ENCODE measurements around the gene RPP30.

RPP30 gene

GRCh38 chr10:90855126-90855525 is 16.6 kb upstream of the RPP30 start:
- no peaks in the 10 kb centered on the region for H3K36me3 ChIP-seq (ENCODE audit: control insufficient read depth, insufficient read depth, low read length)
- H3K4me3 ChIP-seq (ENCODE audit: extremely low read depth, insufficient read depth, low read length, poor library complexity, severe bottlenecking): no peak overlapping the region
- peaks cover 5% of the 10 kb centered on the region for H3K9me3 ChIP-seq (ENCODE audit: control insufficient read depth, low read length)
- no peak overlapping the region for H3K27ac ChIP-seq (ENCODE audit: low read depth, low read length, severe bottlenecking)
- WGBS, 2 experiments (ENCODE audit: insufficient coverage in 2 of 2): 35 to 54% methylated on average over 2 of the region's 3 CpGs
- H3K4me1 ChIP-seq (ENCODE audit: control insufficient read depth, insufficient read depth, low read length, poor library complexity, severe bottlenecking): peaks cover 9% of the 10 kb centered on the region

- Histone ChIP-seq H3K36me3 (ENCODE audit: control insufficient read depth, insufficient read depth, low read length) (no peaks in the 10 kb centered on the region), H3K27ac (ENCODE audit: low read depth, low read length, severe bottlenecking) (no peak overlapping the region), H3K4me1 (ENCODE audit: control insufficient read depth, insufficient read depth, low read length, poor library complexity, severe bottlenecking) (peaks cover 9% of the 10 kb centered on the region), H3K4me3 (ENCODE audit: extremely low read depth, insufficient read depth, low read length, poor library complexity, severe bottlenecking) (peak overlapping the region; percentile 54), H3K9me3 (ENCODE audit: control insufficient read depth, low read length) (peaks cover 3% of the 10 kb centered on the region)
- 40 to 50% methylated on average over 1 to 3 of the region's 3 CpGs for WGBS, 2 experiments (ENCODE audit: insufficient coverage in 2 of 2)
These were observed 15.5 kb upstream of the RPP30 start for GRCh38 chr10:90856261-90856660.

DNA sequence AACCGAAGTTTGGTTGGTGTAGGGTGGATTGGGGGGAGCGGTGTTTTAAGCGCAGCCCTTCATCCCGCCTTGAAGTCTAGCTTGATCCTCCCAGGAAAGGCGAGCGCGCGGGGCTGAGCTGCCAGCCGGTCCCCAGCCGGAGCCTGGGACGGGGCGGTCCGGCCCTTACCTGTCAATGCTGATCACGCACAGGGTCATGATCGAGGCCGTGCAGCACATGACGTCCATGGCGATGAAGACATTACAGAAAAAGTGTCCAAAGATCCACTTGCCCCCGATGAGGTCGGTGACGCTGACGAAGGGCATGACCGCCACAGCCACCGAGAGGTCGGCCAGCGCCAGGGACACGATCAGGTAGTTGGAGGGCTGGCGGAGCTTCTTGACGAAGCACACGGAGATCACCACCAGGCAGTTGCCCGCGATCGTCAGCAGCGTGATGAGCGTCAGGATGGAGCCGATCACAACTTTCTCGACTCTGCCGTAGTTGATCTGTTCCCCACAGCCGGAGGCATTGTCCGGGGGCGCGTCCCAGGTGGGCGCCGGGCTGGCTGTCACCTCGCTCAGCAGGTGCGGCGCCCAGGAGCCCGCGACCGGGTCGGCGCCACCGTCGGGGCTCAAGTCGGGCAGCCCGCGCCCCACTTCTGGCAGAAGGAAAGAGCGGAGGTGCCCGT is 14.7 kb upstream of the RPP30 start:
- no peak overlapping the region for H3K27ac ChIP-seq (ENCODE audit: low read depth, low read length, severe bottlenecking)
- no peaks in the 10 kb centered on the region for H3K36me3 ChIP-seq (ENCODE audit: control insufficient read depth, insufficient read depth, low read length)
- H3K4me1 ChIP-seq (ENCODE audit: control insufficient read depth, insufficient read depth, low read length, poor library complexity, severe bottlenecking): peaks cover 9% of the 10 kb centered on the region
- H3K9me3 ChIP-seq (ENCODE audit: control insufficient read depth, low read length): no peaks in the 10 kb centered on the region
- peak overlapping the region; percentile 54 for H3K4me3 ChIP-seq (ENCODE audit: extremely low read depth, insufficient read depth, low read length, poor library complexity, severe bottlenecking)
- WGBS, 2 experiments (ENCODE audit: insufficient coverage in 2 of 2): 3 to 4% methylated on average over 44 to 58 of the region's 59 CpGs

GRCh38 chr10:90857635-90858460 is 13.9 kb upstream of the RPP30 start, which contains the start of gene HTR7:
HTR7 (minus strand) TSS chr10:90858039; CDS start chr10:90857671, 368 bp downstream.
- 0% methylated on average over 24 to 81 of the region's 104 CpGs for WGBS, 2 experiments (ENCODE audit: insufficient coverage in 2 of 2)
- Histone ChIP-seq H3K36me3 (ENCODE audit: control insufficient read depth, insufficient read depth, low read length) (no peaks in the 10 kb centered on the region), H3K9me3 (ENCODE audit: control insufficient read depth, low read length) (no peaks in the 10 kb centered on the region), H3K4me1 (ENCODE audit: control insufficient read depth, insufficient read depth, low read length, poor library complexity, severe bottlenecking) (peaks cover 9% of the 10 kb centered on the region), H3K4me3 (ENCODE audit: extremely low read depth, insufficient read depth, low read length, poor library complexity, severe bottlenecking) (peak within 1 kb of the TSS; percentile 54), H3K27ac (ENCODE audit: low read depth, low read length, severe bottlenecking) (no peak within 1 kb of the TSS)

DNA sequence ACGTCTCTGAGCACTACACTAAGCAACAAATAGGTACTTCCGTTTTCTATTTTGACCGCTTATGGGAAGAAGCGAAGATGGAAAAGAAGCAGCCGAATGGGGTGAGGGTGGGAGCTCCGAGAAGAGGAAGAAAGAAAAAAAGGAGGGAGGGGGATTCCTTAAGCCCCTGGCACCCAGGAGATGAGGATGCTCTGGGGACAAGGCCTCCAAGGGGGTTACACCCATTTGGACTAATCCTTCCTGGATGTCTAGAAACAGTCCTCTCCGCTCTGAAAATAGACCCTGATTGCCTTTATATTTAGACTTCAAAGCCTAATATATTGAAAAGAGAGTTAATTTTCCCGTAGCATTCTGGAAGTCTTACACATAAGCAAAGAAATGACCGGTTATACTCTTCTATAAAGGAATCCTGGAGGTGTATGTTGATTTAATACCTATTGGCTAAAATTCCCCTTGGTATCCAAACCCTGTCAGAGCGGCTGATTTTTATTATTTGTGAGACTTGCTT is 13.3 kb upstream of the RPP30 start:
- no peaks in the 10 kb centered on the region for H3K9me3 ChIP-seq (ENCODE audit: control insufficient read depth, low read length)
- H3K36me3 ChIP-seq (ENCODE audit: control insufficient read depth, insufficient read depth, low read length): no peaks in the 10 kb centered on the region
- 52% methylated on average over 5 of the region's 10 CpGs; no CpG with 5 or more reads in 1 of the 2 experiments for WGBS, 2 experiments (ENCODE audit: insufficient coverage in 2 of 2)
- H3K4me1 ChIP-seq (ENCODE audit: control insufficient read depth, insufficient read depth, low read length, poor library complexity, severe bottlenecking): peaks cover 9% of the 10 kb centered on the region
- peak overlapping the region; percentile 54 for H3K4me3 ChIP-seq (ENCODE audit: extremely low read depth, insufficient read depth, low read length, poor library complexity, severe bottlenecking)
- no peak overlapping the region for H3K27ac ChIP-seq (ENCODE audit: low read depth, low read length, severe bottlenecking)

DNA sequence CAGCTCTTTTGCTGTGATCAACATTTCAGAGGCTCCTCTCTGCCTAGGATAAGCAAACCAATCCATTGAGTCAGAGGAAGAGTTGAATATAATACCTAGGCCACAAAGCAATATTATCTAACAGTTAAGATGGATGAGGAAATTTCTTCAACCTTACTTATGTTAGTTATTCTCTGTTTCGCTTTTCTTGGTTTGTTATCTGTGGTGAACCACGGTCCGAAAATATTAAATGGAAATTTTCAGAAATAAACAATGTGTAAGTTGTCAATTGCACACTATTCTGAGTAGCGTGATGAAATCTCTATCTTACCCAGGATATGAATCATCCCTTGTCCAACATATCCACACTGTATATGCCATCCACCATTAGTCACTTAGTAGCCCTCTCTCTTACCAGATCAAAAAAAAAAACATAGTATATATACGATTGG is 12.4 kb upstream of the RPP30 start:
- no peak overlapping the region for H3K4me3 ChIP-seq (ENCODE audit: extremely low read depth, insufficient read depth, low read length, poor library complexity, severe bottlenecking)
- 100% methylated on average over 1 of the region's 5 CpGs; no CpG with 5 or more reads in 1 of the 2 experiments for WGBS, 2 experiments (ENCODE audit: insufficient coverage in 2 of 2)
- no peaks in the 10 kb centered on the region for H3K9me3 ChIP-seq (ENCODE audit: control insufficient read depth, low read length)
- peaks cover 9% of the 10 kb centered on the region for H3K4me1 ChIP-seq (ENCODE audit: control insufficient read depth, insufficient read depth, low read length, poor library complexity, severe bottlenecking)
- H3K27ac ChIP-seq (ENCODE audit: low read depth, low read length, severe bottlenecking): no peak overlapping the region
- no peaks in the 10 kb centered on the region for H3K36me3 ChIP-seq (ENCODE audit: control insufficient read depth, insufficient read depth, low read length)

GRCh38 chr10:90860790-90861189 is 11.0 kb upstream of the RPP30 start:
- no peak overlapping the region for H3K4me3 ChIP-seq (ENCODE audit: extremely low read depth, insufficient read depth, low read length, poor library complexity, severe bottlenecking)
- H3K36me3 ChIP-seq (ENCODE audit: control insufficient read depth, insufficient read depth, low read length): no peaks in the 10 kb centered on the region
- H3K9me3 ChIP-seq (ENCODE audit: control insufficient read depth, low read length): no peaks in the 10 kb centered on the region
- 80 to 83% methylated on average over 1 of the region's 1 CpG for WGBS, 2 experiments (ENCODE audit: insufficient coverage in 2 of 2)
- no peak overlapping the region for H3K27ac ChIP-seq (ENCODE audit: low read depth, low read length, severe bottlenecking)
- peaks cover 9% of the 10 kb centered on the region for H3K4me1 ChIP-seq (ENCODE audit: control insufficient read depth, insufficient read depth, low read length, poor library complexity, severe bottlenecking)

DNA sequence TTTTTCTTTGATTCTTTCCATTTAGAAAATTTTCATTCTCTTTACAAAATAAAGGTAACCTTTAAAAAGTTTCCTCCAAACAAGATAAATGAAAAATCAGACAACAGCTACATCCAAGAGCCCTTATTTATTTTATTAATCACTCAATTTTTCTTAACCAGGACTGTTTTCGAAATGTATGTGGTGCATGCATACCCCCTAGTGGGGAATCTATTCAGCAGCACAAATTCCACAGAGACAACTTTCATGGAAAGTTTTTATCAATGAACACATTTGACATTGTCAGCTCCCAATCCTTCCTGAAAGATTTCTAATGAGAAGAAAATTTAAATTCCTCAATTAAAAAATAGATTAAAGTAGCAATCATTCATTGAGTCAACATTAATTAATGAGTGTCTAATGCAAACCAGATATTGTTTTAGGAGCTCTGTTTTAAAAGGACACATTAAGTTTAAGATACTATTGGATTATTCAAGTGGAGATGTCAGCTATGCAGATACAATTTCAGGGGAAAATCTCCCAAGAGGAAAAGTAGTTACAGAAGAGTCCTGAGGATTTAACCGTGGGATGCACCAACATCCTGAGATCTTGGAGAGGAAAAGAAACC is 8.8 kb upstream of the RPP30 start:
- no peak overlapping the region for H3K27ac ChIP-seq (ENCODE audit: low read depth, low read length, severe bottlenecking)
- no peaks in the 10 kb centered on the region for H3K9me3 ChIP-seq (ENCODE audit: control insufficient read depth, low read length)
- H3K36me3 ChIP-seq (ENCODE audit: control insufficient read depth, insufficient read depth, low read length): no peaks in the 10 kb centered on the region
- no peak overlapping the region for H3K4me3 ChIP-seq (ENCODE audit: extremely low read depth, insufficient read depth, low read length, poor library complexity, severe bottlenecking)
- 58 to 75% methylated on average over 1 of the region's 2 CpGs for WGBS, 2 experiments (ENCODE audit: insufficient coverage in 2 of 2)
- H3K4me1 ChIP-seq (ENCODE audit: control insufficient read depth, insufficient read depth, low read length, poor library complexity, severe bottlenecking): peaks cover 9% of the 10 kb centered on the region

DNA sequence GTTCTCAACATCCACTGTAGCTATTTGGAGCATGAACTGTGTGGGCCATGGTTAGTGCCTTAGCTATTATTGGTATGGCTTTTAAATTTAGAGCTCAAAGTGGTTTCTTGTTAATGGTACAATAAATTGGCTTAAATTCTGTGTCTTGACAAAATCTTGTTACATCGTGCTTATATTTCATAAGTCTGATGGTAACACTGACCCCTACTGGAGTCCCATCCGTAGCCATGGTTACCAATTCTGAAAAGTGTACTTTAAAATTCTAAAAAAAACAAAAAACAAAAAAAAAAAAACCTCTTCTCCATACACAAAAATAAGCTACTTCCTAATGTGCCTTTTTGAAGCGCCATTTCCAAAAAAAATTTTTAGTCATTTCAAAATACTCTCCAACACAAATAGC is 6.4 kb upstream of the RPP30 start:
- H3K27ac ChIP-seq (ENCODE audit: low read depth, low read length, severe bottlenecking): no peak overlapping the region
- no peaks in the 10 kb centered on the region for H3K36me3 ChIP-seq (ENCODE audit: control insufficient read depth, insufficient read depth, low read length)
- no peaks in the 10 kb centered on the region for H3K4me1 ChIP-seq (ENCODE audit: control insufficient read depth, insufficient read depth, low read length, poor library complexity, severe bottlenecking)
- WGBS, 2 experiments (ENCODE audit: insufficient coverage in 2 of 2): 78 to 100% methylated on average over 1 to 3 of the region's 3 CpGs
- H3K4me3 ChIP-seq (ENCODE audit: extremely low read depth, insufficient read depth, low read length, poor library complexity, severe bottlenecking): no peak overlapping the region
- H3K9me3 ChIP-seq (ENCODE audit: control insufficient read depth, low read length): peaks cover 4% of the 10 kb centered on the region

DNA sequence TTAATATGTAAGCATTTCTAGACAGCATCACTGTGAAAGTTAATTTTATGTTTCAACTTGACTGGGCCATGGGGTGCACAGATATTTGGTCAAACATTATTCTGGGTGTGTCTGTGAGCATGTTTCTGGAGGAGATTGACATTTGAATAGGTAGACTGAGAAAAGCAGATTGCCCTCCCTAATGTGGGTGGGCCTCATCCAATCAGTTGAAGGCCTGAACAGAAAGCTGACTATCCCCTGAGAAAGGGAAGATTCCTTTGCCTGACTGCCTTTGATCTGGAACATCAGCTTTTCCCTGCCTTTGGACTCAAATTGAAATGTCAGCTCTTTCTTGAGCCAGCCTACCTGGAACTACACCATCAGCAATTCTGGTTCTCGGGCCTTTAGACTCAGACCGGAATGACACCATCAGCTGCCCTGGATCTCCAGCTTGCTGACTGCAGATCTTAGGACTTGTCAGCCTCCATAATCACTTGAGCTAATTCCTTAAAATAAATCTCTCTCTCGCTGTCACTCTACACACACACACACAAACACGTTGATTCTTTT is 5.7 kb upstream of the RPP30 start:
- H3K4me3 ChIP-seq (ENCODE audit: extremely low read depth, insufficient read depth, low read length, poor library complexity, severe bottlenecking): no peak overlapping the region
- no peaks in the 10 kb centered on the region for H3K4me1 ChIP-seq (ENCODE audit: control insufficient read depth, insufficient read depth, low read length, poor library complexity, severe bottlenecking)
- 95 to 97% methylated on average over 4 of the region's 4 CpGs for WGBS, 2 experiments (ENCODE audit: insufficient coverage in 2 of 2)
- peaks cover 4% of the 10 kb centered on the region for H3K9me3 ChIP-seq (ENCODE audit: control insufficient read depth, low read length)
- no peaks in the 10 kb centered on the region for H3K36me3 ChIP-seq (ENCODE audit: control insufficient read depth, insufficient read depth, low read length)
- H3K27ac ChIP-seq (ENCODE audit: low read depth, low read length, severe bottlenecking): no peak overlapping the region
